Activated T-cell treated with anti-CD3 and anti-CD28 coated beads for 1 hour (primary cell): ENCODE data around the gene KIRREL3.

Source experiments
- DNase-seq: peaks from one replicate; pipeline ENCODE4 v3.0.0-alpha.2; 2020; ENCODE audit warnings: low read depth

Gene KIRREL3

DNA sequence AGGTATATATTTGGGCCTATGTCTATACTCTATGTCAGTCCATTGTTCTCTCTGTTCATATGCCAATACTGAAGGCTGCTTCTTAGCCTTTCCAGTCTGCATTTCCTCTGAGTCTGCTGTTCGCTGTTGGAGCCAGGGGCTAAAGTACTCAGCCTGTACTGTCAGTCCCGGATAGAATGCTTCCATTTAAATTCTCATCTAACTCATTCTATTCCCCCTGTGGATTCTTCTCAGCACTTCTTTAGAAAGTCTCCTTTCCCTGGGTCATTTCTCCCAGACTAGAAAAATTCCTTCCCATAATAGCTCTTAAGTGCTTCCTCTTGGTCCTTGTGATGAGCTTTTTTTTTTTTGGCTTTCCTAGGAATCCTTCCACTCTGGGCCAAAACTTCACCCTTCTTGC, 293.1 kb downstream of the KIRREL3 start:
- no peak for DNase-seq

GRCh38 chr11:126704096-126704495, 296.5 kb downstream of the KIRREL3 start:
- DNase-seq = no peak

DNA sequence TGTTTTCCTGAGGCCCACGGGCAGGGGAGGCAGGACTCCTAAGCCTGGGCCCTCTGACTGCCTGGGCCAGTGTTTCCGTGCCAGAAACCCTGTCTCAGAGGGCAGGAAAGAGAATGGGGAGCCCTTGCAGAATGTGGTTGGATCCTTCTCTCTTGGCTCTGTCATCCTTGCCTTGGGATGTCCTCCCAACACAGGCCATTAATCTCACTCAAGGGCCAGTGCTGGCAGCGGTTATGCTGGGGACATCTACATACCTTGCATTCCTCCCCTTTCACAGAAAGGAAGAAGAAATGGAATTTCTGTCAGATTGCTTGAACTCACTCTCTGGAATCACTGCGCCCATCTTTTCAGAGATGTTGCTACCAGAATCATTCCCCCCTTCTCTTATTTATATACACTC, 296.9 kb downstream of the KIRREL3 start:
- no peak for DNase-seq

DNA sequence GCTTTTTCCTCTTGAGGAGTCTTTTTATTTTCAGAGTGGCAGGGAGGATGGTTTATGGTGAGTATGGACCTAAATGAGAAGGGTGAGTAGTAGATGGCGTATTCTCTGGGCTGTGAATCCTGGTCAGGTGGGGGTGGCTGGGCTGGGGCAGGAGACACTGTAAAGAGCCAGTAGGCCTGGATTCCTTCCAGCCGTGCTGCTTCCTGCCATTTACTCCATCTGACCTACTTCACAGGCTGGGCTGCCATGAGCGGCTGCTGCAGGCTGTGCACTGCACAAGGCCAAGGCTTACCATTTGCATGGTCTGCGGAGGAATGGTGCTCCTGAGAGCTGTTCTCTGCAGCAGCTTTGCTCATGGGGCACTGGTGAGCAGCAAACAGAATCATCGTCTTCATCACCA, 297.6 kb downstream of the KIRREL3 start:
- no peak for DNase-seq

DNA sequence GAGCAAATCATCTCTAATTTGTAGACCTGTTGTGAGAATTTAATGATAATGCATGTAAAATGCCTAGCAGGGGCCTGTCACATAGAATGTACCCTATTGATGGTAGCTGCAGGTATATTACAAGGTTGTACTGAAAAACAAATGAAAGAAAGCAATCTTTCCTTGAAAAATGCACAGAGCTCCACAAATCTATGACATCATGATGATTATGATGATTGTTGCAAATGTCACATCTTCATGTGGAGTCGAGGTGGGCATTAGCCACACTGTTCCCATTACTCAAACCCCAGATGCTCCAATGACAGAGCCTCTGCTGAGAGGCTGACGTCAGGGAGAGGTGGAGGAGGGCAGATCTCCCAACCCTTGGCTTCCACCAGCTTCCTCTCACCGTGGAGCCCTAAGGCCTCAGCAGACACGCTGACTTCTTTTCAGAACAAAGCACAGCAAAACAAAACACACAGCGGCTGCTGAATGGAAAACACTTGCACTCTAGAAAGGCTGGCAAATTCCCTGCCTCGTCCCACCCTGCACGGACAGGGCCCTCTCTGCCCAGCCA, 298.3 kb downstream of the KIRREL3 start:
- no peak for DNase-seq

- no peak for DNase-seq
These were observed 299.1 kb downstream of the KIRREL3 start for GRCh38 chr11:126701520-126701897.

DNA sequence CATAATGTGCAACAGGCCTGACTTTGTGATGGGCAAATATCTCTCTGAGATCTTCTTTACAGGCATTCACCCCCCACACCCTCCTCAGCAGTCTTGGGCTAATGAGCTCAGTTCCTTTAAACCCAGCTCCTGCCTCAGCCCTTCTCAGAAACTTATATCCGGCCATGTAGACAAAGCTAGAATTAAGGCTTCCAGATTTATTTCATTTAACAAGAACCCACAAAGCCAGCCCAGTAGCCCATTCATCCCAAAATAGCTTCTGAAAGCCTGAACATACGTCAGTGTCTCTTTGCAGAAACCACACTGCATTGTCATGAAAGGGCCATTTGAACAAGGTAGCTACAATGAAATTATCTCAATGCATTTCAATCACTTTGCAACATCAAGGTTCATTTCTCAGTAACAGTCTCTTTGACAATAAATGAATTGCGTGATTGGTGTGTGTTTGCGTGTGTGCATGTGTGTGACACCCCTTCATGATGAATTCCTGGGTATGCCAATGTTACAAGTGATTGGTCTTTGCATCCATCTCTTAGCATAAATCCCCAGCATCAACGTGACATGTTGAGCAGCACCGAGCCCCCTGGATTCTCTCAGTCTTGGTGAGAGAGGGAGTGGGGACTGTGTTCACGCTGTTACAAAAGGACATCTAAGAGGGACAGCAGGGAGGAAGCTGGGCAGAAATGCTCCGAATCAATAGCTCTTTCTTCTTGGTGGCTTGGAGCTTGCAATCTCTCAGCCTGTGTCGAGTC, 299.6 kb downstream of the KIRREL3 start:
- DNase-seq = no peak

GRCh38 chr11:126698576-126698975, 302.0 kb downstream of the KIRREL3 start:
- DNase-seq = no peak

GRCh38 chr11:126697936-126698335, 302.6 kb downstream of the KIRREL3 start:
- DNase-seq = no peak

DNA sequence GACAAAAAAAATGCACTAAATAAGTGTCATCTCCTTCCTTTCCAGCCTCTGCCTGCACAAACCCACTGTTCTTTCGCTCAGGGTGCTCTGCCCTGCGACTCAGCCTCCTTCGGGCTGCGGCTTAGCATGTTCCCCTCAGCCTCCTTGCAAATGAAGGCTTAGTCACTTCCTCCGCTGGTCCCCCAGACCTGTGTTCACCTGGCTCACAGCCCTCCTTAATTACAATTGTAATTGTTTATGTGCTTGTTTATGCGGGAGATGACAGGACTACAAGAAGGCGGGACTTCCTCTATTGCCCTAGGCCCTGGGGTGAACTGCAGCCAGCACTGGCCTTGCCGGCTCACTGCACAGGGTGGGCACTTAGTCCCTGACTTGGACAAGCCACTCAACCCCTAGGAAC, 303.6 kb downstream of the KIRREL3 start:
- no peak for DNase-seq

DNA sequence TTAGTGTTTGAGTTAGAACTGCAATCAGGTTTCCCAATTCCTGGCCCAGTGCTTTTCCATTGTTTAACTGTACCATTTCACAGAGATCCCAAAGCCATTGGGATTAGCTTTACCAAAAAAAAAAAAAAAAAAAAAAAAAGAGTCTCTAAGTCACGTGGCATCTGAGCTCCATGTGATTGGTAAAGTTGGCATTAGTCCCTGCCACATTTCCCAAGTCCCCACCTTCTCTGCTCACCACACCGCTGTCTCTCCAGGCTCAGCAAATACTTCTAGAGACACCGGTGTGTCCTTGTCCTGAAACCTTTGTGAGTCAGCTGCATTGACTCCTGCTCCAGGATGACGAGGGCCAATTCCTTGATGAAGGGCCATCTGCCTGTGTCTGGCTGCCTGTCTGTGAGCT, 305.3 kb downstream of the KIRREL3 start:
- no peak for DNase-seq

DNA sequence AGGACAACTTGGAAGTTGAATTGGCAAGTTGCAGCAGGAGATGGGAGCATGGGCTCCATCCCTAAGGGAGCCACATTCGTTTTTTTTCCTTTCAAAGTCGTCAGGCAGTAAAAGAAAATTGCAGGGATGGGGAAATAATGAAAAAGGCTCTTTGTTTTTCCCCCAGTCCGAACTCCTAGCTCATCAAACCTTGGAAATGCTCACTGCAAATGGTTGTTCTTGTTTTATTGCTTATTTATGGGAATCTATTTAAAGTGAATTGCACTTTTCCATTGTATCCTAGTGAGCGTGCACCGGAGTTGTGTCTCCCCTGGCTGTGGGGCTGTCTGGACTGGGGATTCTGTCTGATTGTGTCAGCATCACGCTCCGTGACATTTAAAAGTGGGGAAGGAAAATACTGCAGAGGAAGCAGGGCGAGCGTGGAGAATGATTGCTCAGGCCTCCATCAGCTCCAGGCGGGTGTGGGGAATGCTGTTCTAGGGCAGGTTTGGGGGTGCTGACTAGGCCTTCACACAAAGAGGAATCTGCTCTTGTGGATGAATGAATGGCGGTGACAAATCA, 306.4 kb downstream of the KIRREL3 start:
- DNase-seq = no peak

DNA sequence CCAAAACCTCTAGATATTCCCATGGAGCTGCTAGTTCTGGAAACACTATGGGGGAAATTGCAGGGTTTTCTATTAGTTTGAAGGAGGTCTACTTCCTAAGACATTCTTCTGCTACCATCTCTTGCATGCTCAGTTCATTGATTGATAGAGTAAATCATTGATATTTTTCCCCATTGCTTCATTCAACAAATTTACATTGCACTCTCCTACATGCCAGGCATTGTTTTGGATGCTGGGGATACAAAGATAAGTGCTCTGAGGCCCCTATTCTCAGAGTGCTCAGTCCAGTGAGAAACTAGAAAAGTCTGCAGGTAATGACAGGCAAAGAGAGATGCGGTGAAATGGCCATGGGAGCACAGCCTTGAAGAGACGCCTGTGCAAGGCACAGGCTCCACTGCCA, 313.1 kb downstream of the KIRREL3 start:
- no peak for DNase-seq

DNA sequence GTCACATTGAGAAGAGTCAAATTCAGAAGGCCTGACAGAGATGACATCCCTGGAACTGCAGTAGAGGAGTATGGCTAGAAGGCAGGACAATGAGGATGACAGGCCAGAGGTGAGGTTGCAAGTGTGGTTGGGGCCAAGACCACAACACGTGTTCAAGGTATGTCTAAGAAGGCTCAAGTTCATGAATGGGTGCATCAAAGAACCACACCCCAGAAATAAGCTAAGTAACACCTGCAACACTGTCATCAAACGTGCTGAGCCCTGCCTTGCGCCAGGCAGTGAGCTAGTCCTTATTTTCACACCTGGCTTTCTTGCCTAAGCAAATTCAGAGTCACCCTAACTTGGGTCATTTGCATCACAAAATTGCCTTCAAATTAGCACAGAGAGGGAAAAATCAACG, 313.6 kb downstream of the KIRREL3 start:
- DNase-seq = no peak

- DNase-seq = no peak
These were observed 316.5 kb downstream of the KIRREL3 start for GRCh38 chr11:126683766-126684728.

GRCh38 chr11:126682590-126682989, 318.0 kb downstream of the KIRREL3 start:
- no peak for DNase-seq

- DNase-seq = no peak
These were observed 319.9 kb downstream of the KIRREL3 start for GRCh38 chr11:126680700-126681099.

- no peak for DNase-seq
These were observed 320.4 kb downstream of the KIRREL3 start for GRCh38 chr11:126680131-126680530.

GRCh38 chr11:126679033-126679432, 321.5 kb downstream of the KIRREL3 start:
- no peak for DNase-seq

GRCh38 chr11:126676536-126676935, 324.0 kb downstream of the KIRREL3 start:
- DNase-seq = no peak

GRCh38 chr11:126673319-126673718, 327.3 kb downstream of the KIRREL3 start:
- DNase-seq = no peak

DNA sequence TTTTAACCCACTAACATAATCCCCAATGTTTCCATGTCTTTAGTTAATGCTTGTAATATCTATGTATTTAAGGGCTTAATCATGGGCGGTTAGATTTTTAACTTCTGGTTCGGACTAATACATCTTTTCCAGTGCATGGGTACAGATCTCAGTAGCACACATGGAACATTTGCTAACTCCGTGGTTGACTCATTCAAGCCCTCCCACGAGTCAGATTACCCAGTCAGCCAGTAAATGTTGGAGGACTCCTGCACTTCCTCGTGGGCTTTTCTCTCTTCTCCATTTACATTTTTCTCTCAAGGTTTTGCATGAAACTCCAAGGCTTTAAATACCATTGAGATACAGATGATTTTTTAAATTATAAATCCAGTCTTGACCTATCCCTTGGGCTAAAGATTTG, 331.2 kb downstream of the KIRREL3 start:
- no peak for DNase-seq

DNA sequence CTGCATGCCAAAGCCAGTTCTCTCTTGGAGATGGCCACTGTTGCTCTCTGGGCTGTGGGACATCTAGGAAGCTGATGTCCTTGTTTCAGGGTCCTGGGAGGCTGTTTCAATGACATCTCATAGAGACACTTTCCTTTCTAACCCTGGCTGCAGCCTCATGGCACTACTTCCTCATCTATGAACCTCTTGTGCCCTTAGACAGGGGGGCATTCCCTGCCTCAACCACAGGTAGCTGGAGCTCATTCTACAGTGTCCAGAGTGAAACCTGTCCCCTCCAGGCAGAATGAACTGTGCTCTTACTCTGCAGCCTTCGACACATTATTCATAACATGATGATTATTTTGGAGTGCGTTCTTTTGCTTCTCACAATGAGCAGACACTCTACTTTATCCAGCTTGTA, 335.9 kb downstream of the KIRREL3 start:
- DNase-seq = no peak
